Nephron (organoid): ENCODE results near the gene KCNC4.
A peak's percentile ranks its signal among the peaks of the same experiment; 100 is the strongest.

Source experiments
- H3K27ac Mint-ChIP-seq, 3 experiments: 2 replicates each; pipeline ENCODE4 v1.8.0; 2020; ENCODE audit warnings: mixed read lengths in 3 of 3, mild to moderate bottlenecking in 2 of 3, moderate library complexity in 1 of 3
- H3K27me3 Mint-ChIP-seq: 2 replicates; pipeline ENCODE4 v1.8.0; 2021; ENCODE audit warnings: low read depth, mild to moderate bottlenecking, moderate library complexity, mixed read lengths
- H3K36me3 Mint-ChIP-seq: 2 replicates; pipeline ENCODE4 v1.8.0; 2020; ENCODE audit warnings: low read depth, mixed read lengths
- H3K4me1 Mint-ChIP-seq: 2 replicates; pipeline ENCODE4 v1.8.0; 2020; ENCODE audit warnings: mixed read lengths
- H3K4me3 Mint-ChIP-seq, 3 experiments: 2 replicates each; pipeline ENCODE4 v1.8.0; 2020; ENCODE audit warnings: mild to moderate bottlenecking in 3 of 3, mixed read lengths in 3 of 3, moderate library complexity in 2 of 3
- H3K9me3 Mint-ChIP-seq: 2 replicates; pipeline ENCODE4 v1.8.0; 2020; ENCODE audit warnings: mixed read lengths
- CTCF ChIP-seq, 3 experiments: fragments of 200-600 bp; sonication (generic); IDR thresholded peaks; one replicate each; pipeline ENCODE4 v1.5.0; 2021; ENCODE audit warnings: antibody characterized with exemption in 3 of 3; ENCODE audit not compliant: unreplicated experiment in 3 of 3

The KCNC4 gene

GRCh38 chr1:110164725-110165350 is 45.3 kb upstream of the KCNC4 start:
- peaks cover 83% of the 10 kb centered on the region for H3K27me3 Mint-ChIP-seq
- no peak overlapping the region for H3K4me3 Mint-ChIP-seq
- H3K9me3 Mint-ChIP-seq: no peaks in the 10 kb centered on the region
- H3K36me3 Mint-ChIP-seq: no peaks in the 10 kb centered on the region
- H3K27ac Mint-ChIP-seq: no peak overlapping the region
- TF ChIP-seq CTCF (IDR thresholded peaks at IDR 0.05; ENCODE audit: unreplicated experiment in 3 of 3): no peak
- peaks cover 4% of the 10 kb centered on the region for H3K4me1 Mint-ChIP-seq

GRCh38 chr1:110165761-110166231 is 44.3 kb upstream of the KCNC4 start:
- Mint-ChIP-seq H3K4me1 (peaks cover 7% of the 10 kb centered on the region), H3K9me3 (no peaks in the 10 kb centered on the region), H3K36me3 (no peaks in the 10 kb centered on the region), H3K27me3 (peaks cover 79% of the 10 kb centered on the region), H3K27ac (no peak overlapping the region), H3K4me3 (no peak overlapping the region)
- no peak for TF ChIP-seq CTCF (IDR thresholded peaks at IDR 0.05; ENCODE audit: unreplicated experiment in 3 of 3)

- no peaks in the 10 kb centered on the region for H3K9me3 Mint-ChIP-seq
Measured at GRCh38 chr1:110166861-110167260, 43.3 kb upstream of the KCNC4 start.

GRCh38 chr1:110170766-110171733 is 39.1 kb upstream of the KCNC4 start:
- H3K27me3 Mint-ChIP-seq: peaks cover 63% of the 10 kb centered on the region
- no peaks in the 10 kb centered on the region for H3K9me3 Mint-ChIP-seq
- no peaks in the 10 kb centered on the region for H3K36me3 Mint-ChIP-seq
- peak overlapping the region in 2 of 3 experiments; percentile 0 to 11 for H3K27ac Mint-ChIP-seq
- peaks cover 12% of the 10 kb centered on the region for H3K4me1 Mint-ChIP-seq
- H3K4me3 Mint-ChIP-seq: no peak overlapping the region
- TF ChIP-seq CTCF (IDR thresholded peaks at IDR 0.05; ENCODE audit: unreplicated experiment in 3 of 3): no peak

More at GRCh38 chr1:110166861-110167260, 43.3 kb upstream of the KCNC4 start:
- Mint-ChIP-seq H3K27ac (no peak overlapping the region), H3K4me1 (peaks cover 15% of the 10 kb centered on the region), H3K27me3 (peaks cover 84% of the 10 kb centered on the region), H3K4me3 (no peak overlapping the region), H3K36me3 (no peaks in the 10 kb centered on the region)
- TF ChIP-seq CTCF (IDR thresholded peaks at IDR 0.05; ENCODE audit: unreplicated experiment in 3 of 3): no peak

GRCh38 chr1:110172001-110172400 is 38.1 kb upstream of the KCNC4 start:
- Mint-ChIP-seq H3K4me3 (no peak overlapping the region), H3K36me3 (no peaks in the 10 kb centered on the region), H3K4me1 (peaks cover 12% of the 10 kb centered on the region), H3K9me3 (no peaks in the 10 kb centered on the region), H3K27ac (no peak overlapping the region), H3K27me3 (peaks cover 61% of the 10 kb centered on the region)
- TF ChIP-seq CTCF (IDR thresholded peaks at IDR 0.05; ENCODE audit: unreplicated experiment in 3 of 3): no peak
